KBM-7 (cell line): ENCODE measurements around the gene PMM2.

ENCODE experiments used
- DNase-seq: peaks from one replicate; pipeline ENCODE4 v3.0.0-alpha.2; 2015
- in situ Hi-C: fragments of 300-500 bp; cut with MboI; formaldehyde crosslinking; loops from 2 replicates; pipeline ENCODE4 v1.14.3; 2020; ENCODE audit warnings: low sequenced_read_pairs, low pct_unique_long_range_greater_than_20kb, mixed read lengths

Gene PMM2

DNA sequence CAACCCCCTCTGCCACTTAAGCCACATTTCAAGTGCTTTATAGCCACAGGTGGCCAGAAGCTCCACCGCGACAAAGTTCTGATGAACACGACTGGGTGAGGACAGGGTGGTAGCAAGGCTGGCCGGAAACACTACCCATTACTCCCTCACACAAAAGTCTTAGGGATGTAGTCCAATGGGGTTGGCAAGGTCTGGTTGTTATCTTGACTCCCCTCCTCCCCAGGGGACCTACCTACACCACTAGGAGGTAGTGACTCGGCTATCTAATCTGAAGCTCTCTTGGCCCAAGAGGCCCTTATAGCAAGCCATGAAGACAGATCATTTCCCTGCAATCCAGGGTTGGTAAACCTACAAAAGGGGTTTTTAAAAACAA is 92.9 kb downstream of the PMM2 start:
- in situ Hi-C loops: loop anchor here (25.0 kb wide), 1 partner anchor 228 kb away; the partner anchor contains the start of gene ABAT

DNA sequence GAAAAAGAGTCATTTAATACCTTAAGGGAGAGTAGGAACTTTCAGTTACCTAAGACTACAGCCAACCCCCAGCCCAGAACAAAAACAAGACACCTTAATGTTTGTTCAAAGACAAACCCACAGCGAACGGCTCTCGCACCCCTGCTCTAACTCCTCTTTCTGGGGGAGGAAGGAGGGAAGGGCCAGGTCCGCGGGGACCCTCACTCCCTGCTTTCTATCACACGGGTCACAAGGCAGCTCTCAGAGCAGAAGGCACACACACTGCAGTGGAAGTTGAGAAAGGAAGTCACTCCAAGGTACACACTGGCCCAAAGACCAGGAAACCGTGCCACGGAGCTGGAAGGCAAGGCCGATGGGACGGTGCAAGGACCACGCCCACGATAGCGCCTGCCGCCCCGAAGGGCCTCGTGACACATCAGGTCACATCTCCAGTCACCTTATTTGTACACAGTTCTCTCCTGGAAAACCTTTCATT is 94.5 kb downstream of the PMM2 start:
- DNase-seq: no peak
- in situ Hi-C loops: loop anchor here (25.0 kb wide), 1 partner anchor 230 kb away; the partner anchor contains the start of gene ABAT

More for the DNA sequence above, 92.9 kb downstream of the PMM2 start:
- no peak for DNase-seq

DNA sequence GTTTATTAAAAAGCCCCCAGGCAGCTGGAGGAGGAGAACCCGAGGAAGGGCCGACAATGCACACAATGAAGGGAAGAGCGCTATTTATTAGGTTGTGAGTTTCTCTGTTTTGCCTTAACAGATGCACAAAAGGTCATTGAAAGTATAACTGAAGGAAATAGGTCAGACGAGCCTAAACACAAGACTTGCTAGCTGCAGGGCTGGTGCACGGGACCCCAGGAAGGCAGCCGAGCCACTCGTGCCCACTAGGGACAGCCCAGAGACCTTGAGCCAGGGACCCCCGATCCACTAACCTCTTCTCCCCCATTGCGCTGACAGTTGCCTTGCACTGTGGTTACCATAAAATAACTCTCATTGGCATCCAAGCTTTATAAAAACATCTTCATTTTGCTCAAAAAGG is 95.8 kb downstream of the PMM2 start:
- in situ Hi-C loops: loop anchor here (25.0 kb wide), 1 partner anchor 231 kb away; the partner anchor contains the start of gene ABAT
- no peak for DNase-seq

DNA sequence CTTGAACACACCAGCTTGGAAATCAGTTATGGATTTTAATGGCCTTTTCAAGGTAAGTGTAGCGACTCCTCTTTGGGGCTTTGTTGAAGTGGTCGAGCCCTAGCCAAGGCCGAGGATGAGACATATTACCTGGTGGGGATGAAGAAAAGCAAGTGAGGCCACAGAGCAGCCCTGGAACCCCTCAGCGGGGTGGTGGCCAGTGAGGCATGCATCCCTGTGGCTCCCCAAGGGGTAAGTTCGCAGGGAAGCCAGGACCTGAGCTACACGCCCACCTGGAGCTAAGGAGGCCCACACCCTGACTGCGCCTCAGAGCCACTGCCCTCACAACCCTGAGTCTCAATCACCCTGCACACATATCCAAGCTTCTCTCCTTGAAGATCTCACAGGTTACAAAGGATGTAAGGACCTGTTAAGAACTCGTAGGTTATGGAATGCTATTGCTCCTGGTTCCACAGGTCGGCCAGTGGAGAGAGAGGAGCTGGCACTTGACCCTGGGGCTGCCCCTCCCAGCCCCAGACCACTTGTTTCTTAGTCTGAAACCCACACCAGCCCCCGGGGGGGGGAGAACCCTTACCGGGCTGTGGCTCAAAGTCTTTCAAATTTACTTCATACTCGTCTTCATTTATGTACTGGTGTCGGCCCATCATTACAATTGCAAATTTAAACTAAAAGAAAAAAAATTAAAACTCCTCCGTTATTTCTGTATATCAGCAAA is 96.5 kb downstream of the PMM2 start:
- no peak for DNase-seq
- in situ Hi-C loops: loop anchor here (25.0 kb wide), 1 partner anchor 232 kb away; the partner anchor contains the start of gene ABAT

DNA sequence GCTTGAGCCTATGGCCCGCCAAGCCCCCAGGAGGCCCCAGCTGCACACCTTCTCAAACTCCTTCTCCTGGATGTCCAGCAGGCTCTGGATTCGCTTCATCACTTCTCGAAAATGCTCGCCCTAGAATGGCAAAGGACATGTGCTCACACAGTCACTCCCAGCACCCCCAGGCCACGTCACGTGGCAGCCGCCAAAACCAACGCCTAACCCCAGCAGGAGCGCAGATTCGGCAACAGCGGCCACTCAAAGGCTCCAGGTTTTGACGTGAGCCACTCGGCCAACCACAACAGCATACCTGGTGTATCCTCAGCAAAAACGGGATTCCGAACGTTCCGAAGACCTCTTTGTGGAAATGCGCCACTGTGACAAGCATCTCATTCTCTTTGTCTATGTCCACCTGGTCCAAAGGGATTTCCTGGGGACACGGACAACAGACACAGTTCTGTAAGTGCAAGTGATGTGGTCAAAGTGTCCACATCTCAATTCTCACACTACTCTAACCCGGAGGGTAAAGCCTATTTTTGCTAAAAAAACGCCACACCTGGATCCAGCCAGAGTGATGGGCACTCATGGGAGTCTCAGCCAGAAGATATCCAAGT is 97.2 kb downstream of the PMM2 start:
- in situ Hi-C loops: loop anchor here (25.0 kb wide), 1 partner anchor 233 kb away; the partner anchor contains the start of gene ABAT
- no peak for DNase-seq

DNA sequence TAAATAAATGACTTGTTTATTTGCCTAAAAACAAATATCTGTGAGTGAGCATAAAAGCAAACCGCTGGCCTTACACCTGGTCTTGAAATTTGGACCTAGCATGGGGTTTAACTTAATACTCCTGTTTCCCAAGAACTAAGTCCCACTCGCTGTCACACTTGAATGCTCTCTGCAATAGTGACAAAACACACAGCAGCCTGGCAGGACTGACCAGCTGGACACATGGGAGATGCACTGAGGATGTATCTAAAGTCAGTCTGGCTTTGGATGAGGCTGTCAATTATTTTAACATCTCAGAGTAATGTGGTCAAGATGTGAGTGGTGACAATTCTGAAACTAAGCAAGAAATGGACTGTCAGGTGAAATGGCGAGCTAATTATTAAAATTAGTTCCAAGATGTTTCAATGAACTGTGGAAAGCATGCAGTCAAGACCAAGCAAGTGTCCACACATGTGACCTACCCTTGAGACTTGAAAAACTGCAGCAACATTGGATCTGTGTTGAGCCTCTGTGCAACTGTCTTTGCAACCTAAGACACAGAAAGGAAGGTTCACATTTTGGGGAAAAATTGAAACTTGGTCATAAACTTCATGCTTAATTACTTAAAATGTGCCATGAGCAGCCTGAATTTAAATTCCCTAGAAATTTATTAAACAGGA is 101.2 kb downstream of the PMM2 start:
- no peak for DNase-seq
- in situ Hi-C loops: loop anchor here (25.0 kb wide), 1 partner anchor 236 kb away; the partner anchor contains the start of gene ABAT
